ENCODE results near the gene UBE4A.

Gene UBE4A

GRCh38 chr11:118375978-118376377 is 16.6 kb downstream of the UBE4A start:
- TF ChIP-seq CTCF (IDR thresholded peaks at IDR 0.05): no peak
- Histone ChIP-seq H3K27ac (no peak overlapping the region), H3K4me3 (no peak overlapping the region)
- no peak for DNase-seq (ENCODE audit: low spot score)

- Histone ChIP-seq H3K27ac (no peak overlapping the region), H3K4me3 (no peak overlapping the region)
- no peak for DNase-seq (ENCODE audit: low spot score)
- no peak for TF ChIP-seq CTCF (IDR thresholded peaks at IDR 0.05)
Observed at GRCh38 chr11:118379497-118379896, 20.1 kb downstream of the UBE4A start.

GRCh38 chr11:118380571-118380970 is 21.2 kb downstream of the UBE4A start:
- DNase-seq (ENCODE audit: low spot score): no peak
- TF ChIP-seq CTCF (IDR thresholded peaks at IDR 0.05): no peak
- Histone ChIP-seq H3K4me3 (no peak overlapping the region), H3K27ac (no peak overlapping the region)

GRCh38 chr11:118382954-118383353 is 23.6 kb downstream of the UBE4A start:
- DNase-seq (ENCODE audit: low spot score): no peak
- Histone ChIP-seq H3K4me3 (no peak overlapping the region), H3K27ac (no peak overlapping the region)
- TF ChIP-seq CTCF (IDR thresholded peaks at IDR 0.05): no peak

GRCh38 chr11:118383657-118384056 is 24.3 kb downstream of the UBE4A start:
- H3K4me3 ChIP-seq: no peak overlapping the region
- no peak for DNase-seq (ENCODE audit: low spot score)
- H3K27ac ChIP-seq: no peak overlapping the region
- no peak for TF ChIP-seq CTCF (IDR thresholded peaks at IDR 0.05)

GRCh38 chr11:118396097-118396501 is 36.7 kb downstream of the UBE4A start:
- TF ChIP-seq CTCF (IDR thresholded peaks at IDR 0.05): no peak
- no peak overlapping the region for H3K4me3 ChIP-seq
- no peak overlapping the region for H3K27ac ChIP-seq
- DNase-seq (ENCODE audit: low spot score): no peak

GRCh38 chr11:118397448-118397847 is 38.0 kb downstream of the UBE4A start:
- TF ChIP-seq CTCF (IDR thresholded peaks at IDR 0.05): no peak
- no peak overlapping the region for H3K27ac ChIP-seq
- H3K4me3 ChIP-seq: no peak overlapping the region
- no peak for DNase-seq (ENCODE audit: low spot score)
